HG02798 (cell line): ENCODE measurements around the gene SPAG16.
"Not testable (repeated sequence)": the region's sequence is repeated elsewhere in the genome, so short reads cannot be mapped to it uniquely, and the experiment has no call there.

Experiments
- ATAC-seq: cut with Tn5 transposase; IDR thresholded peaks from one replicate; pipeline ENCODE4 v1.9.1; 2021; ENCODE audit warnings: mild to moderate bottlenecking; ENCODE audit not compliant: unreplicated experiment, poor library complexity

The SPAG16 gene

GRCh38 chr2:213407027-213407426, 122.8 kb downstream of the SPAG16 start:
- ATAC-seq: not testable (repeated sequence)

DNA sequence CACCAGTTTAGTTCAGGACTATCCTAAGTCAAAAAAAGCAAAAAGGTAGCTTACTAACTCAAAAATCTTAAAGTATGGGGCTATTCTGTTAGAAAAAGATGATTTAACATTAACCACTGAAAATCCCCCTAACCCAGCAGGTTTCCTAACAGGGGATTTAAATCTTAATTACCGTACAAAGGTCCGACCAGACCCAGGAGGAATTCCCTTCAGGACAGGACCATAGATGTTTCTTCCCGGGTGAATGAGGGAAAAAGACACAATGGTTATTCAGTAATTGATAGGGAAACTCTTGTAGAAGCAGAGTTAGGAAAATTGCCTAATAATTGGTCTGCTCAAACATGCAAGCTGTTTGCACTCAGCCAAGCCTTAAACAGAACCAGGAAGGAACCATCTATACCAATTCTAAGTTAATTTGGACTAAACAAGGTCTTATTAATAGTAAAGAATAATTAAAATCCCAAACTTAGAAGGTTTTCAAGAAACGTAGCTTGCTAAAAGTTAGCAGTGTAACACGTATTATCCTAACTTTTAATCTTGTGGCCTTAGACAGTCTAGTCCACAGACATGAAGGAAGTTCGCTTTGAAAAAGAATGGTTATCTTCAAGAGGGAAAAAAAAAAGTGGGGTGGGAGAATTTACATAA, 124.3 kb downstream of the SPAG16 start:
- not testable (repeated sequence) for ATAC-seq

GRCh38 chr2:213410687-213411086, 126.4 kb downstream of the SPAG16 start:
- not testable (repeated sequence) for ATAC-seq

GRCh38 chr2:213411582-213412289, 127.5 kb downstream of the SPAG16 start:
- no peak for ATAC-seq

DNA sequence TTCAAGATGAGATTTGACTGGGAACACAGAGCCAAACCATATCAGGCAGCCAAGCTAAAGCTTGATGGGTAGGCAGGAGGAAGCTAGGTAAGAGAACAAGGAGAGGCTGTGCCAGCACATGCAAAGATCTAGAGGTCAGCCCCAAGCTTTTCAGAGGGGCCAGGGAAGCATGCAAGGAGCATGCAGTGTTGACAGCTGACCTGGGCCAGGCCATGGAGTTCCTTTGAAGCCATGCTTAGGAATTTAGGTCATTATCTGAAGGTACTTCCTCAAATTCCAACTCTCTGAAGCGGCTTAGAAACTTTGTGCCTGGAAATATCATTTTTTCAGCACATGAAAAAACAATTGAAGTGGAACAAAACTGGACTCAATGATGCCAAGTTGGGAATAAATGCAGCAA, 130.8 kb downstream of the SPAG16 start:
- no peak for ATAC-seq

DNA sequence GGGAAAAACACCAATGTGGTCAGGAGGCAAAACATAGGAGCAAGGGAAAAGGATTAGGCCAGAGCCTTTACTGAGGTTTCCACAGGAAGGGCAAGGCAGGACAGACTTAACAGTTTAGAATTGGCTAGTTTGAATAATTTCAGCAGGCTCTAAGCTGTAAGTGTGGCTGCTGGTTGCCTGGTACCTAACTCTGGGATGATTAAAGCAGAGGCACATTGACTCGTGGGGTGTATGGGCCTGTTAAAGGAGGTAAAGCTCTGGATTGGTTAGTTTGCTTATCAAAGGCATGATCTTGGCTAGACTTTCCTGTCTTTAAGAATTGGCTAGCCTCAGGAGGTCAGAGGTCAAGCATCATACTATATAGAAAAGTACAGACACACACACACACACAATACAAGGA, 132.6 kb downstream of the SPAG16 start:
- no peak for ATAC-seq

DNA sequence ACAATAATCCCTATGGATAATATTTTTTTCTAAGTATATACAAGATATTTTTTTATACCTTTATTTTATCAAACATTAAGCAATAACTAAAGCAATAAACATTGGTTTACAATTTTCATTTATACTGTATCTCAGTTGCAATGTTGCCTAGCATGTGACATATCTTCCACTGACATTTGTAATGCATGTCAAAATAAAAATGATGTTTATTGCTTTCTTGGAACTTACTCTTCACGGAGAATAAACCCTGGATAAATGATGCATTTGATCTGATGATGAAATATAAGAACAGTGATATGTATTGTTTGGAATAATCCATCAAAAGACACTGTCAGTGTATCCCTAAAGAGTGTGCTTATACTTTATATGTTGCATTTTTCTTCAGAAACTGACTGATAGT, 135.7 kb downstream of the SPAG16 start:
- no peak for ATAC-seq

- ATAC-seq: no peak
These were observed 136.6 kb downstream of the SPAG16 start for GRCh38 chr2:213420828-213421385.

DNA sequence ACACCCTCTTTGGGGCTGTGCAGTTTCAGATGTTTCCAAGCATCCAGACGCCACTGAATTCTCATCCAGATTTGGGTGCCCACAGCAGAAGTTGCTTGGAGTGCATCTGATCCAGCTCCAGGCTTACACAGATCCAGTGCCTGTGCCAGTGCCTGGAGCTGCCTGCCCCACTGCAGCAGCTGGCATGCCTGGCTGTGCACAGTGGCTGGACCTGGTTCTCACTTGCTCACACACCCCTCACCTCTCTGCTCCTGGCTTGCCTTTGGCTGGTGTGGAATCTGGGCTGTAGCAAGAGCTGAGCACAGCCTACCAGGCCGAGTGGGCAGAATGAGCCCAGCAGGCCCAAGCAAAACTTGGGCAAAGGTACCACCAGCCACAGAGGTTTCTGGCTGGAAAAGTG, 137.9 kb downstream of the SPAG16 start:
- no peak for ATAC-seq

GRCh38 chr2:213425618-213426017, 141.4 kb downstream of the SPAG16 start:
- ATAC-seq: no peak

GRCh38 chr2:213429516-213429915, 145.3 kb downstream of the SPAG16 start:
- ATAC-seq: no peak

GRCh38 chr2:213443921-213444320, 159.7 kb downstream of the SPAG16 start:
- ATAC-seq: no peak

GRCh38 chr2:213451542-213452239, 167.4 kb downstream of the SPAG16 start:
- ATAC-seq: no peak

GRCh38 chr2:213455316-213456008, 171.2 kb downstream of the SPAG16 start:
- ATAC-seq: no peak

- no peak for ATAC-seq
These were observed 191.2 kb downstream of the SPAG16 start for GRCh38 chr2:213475433-213475832.

GRCh38 chr2:213476641-213477040, 192.4 kb downstream of the SPAG16 start:
- no peak for ATAC-seq

- ATAC-seq: peak; percentile 42
These were observed 205.8 kb downstream of the SPAG16 start for GRCh38 chr2:213490087-213490486.

DNA sequence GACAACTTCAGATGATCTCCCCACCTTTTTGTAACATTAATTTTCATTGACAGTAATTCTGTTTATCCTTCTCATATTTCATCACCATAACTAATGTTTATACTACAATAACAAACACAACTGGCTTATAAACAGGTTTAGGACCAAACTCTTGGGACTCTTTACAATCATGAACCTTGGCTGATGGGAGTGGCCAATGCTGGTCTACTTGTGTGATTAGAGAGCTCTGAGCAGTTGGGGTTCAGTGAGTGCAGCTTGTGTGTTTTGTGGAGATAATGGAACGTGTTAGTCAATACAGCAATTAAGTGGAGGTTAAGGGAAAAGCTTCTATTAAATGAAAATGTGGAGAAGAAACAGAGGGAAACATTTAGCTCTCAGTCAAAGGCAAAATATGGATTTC, 207.1 kb downstream of the SPAG16 start:
- no peak for ATAC-seq

- no peak for ATAC-seq
These were observed 212.0 kb downstream of the SPAG16 start for GRCh38 chr2:213496226-213496625.

DNA sequence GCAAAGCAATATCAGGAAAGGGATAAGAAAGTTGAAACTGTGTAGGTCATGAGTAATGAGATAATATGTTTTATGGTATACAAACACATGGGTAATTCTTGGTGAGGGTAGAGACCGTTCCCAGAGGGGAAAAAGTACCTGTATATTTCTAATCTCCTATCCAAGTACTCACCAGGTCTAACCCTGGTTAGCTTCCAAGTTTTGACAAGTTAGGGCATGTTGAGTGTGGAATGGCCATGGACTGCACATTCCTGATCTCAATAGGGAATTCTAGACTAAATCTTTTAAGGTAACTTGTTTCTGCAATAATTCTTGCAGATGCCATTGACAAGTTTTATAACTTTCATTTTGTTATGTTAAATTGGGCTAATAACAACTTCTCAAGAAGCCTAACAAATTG, 216.6 kb downstream of the SPAG16 start:
- ATAC-seq: no peak

GRCh38 chr2:213524164-213524563, 239.9 kb downstream of the SPAG16 start:
- ATAC-seq: no peak
